Measurements from ENCODE around the gene DGKG.

GRCh38 chr3:186226482-186226881 is 135.6 kb downstream of the DGKG start:
- no peak for TF ChIP-seq CTCF (IDR thresholded peaks at IDR 0.05)
- no peak for TF ChIP-seq POLR2A (IDR thresholded peaks at IDR 0.05)

Measured in lower leg skin (tissue), 3 donors.